ENCODE results near the gene CFAP100. TPM values are rescaled to one million over a fixed set of nuclear protein-coding genes. Genes with fewer than 3 reads are reported as not detected.

CFAP100 gene
- polyA plus RNA-seq, 2 donors = not detected

- H3K9me3 ChIP-seq (ENCODE audit: control insufficient read depth in 2 of 2, insufficient read depth in 1 of 2, low read depth in 1 of 2, low read length in 1 of 2) = peaks cover 0 to 2% of the 10 kb centered on the region in 2 donors
- H3K4me1 ChIP-seq (ENCODE audit: control insufficient read depth in 2 of 2, insufficient read depth in 2 of 2, low read length in 1 of 2) = peaks cover 4 to 10% of the 10 kb centered on the region in 2 donors
- WGBS, 2 donors = 87% methylated on average over 14 of the region's 14 CpGs
- no peaks in the 10 kb centered on the region for H3K36me3 ChIP-seq (ENCODE audit: control insufficient read depth in 2 of 2, insufficient read depth in 2 of 2, low read length in 1 of 2)
- H3K27me3 ChIP-seq (ENCODE audit: control insufficient read depth in 1 of 2, insufficient read depth in 2 of 2, low read length in 2 of 2) = peaks cover 0 to 6% of the 10 kb centered on the region in 2 donors
- H3K4me3 ChIP-seq (ENCODE audit: low read depth in 1 of 2, low read length in 2 of 2) = no peak overlapping the region
- peak overlapping the region; percentile 18 to 61 for H3K27ac ChIP-seq (ENCODE audit: low read depth in 2 of 2, low read length in 1 of 2)
Measured at GRCh38 chr3:126398423-126399350, 4.0 kb downstream of the CFAP100 start.

- peaks cover 0 to 4% of the 10 kb centered on the region in 2 donors for H3K27me3 ChIP-seq (ENCODE audit: control insufficient read depth in 1 of 2, insufficient read depth in 2 of 2, low read length in 2 of 2)
- H3K4me3 ChIP-seq (ENCODE audit: low read depth in 1 of 2, low read length in 2 of 2) = no peak overlapping the region
- 67 to 81% methylated on average over 1 of the region's 1 CpG for WGBS, 2 donors
- H3K4me1 ChIP-seq (ENCODE audit: control insufficient read depth in 2 of 2, insufficient read depth in 2 of 2, low read length in 1 of 2) = peaks cover 4 to 10% of the 10 kb centered on the region in 2 donors
- peak overlapping the region; percentile 18 to 61 for H3K27ac ChIP-seq (ENCODE audit: low read depth in 2 of 2, low read length in 1 of 2)
- H3K9me3 ChIP-seq (ENCODE audit: control insufficient read depth in 2 of 2, insufficient read depth in 1 of 2, low read depth in 1 of 2, low read length in 1 of 2) = peaks cover 0 to 2% of the 10 kb centered on the region in 2 donors
- H3K36me3 ChIP-seq (ENCODE audit: control insufficient read depth in 2 of 2, insufficient read depth in 2 of 2, low read length in 1 of 2) = no peaks in the 10 kb centered on the region
Measured at GRCh38 chr3:126399351-126399735, 4.6 kb downstream of the CFAP100 start.

GRCh38 chr3:126399756-126400155, 5.0 kb downstream of the CFAP100 start:
- peaks cover 0 to 2% of the 10 kb centered on the region in 2 donors for H3K9me3 ChIP-seq (ENCODE audit: control insufficient read depth in 2 of 2, insufficient read depth in 1 of 2, low read depth in 1 of 2, low read length in 1 of 2)
- H3K36me3 ChIP-seq (ENCODE audit: control insufficient read depth in 2 of 2, insufficient read depth in 2 of 2, low read length in 1 of 2) = no peaks in the 10 kb centered on the region
- 92 to 95% methylated on average over 4 of the region's 4 CpGs for WGBS, 2 donors
- peaks cover 4 to 7% of the 10 kb centered on the region in 2 donors for H3K4me1 ChIP-seq (ENCODE audit: control insufficient read depth in 2 of 2, insufficient read depth in 2 of 2, low read length in 1 of 2)
- H3K27me3 ChIP-seq (ENCODE audit: control insufficient read depth in 1 of 2, insufficient read depth in 2 of 2, low read length in 2 of 2) = peaks cover 0 to under 1% of the 10 kb centered on the region in 2 donors
- no peak overlapping the region for H3K27ac ChIP-seq (ENCODE audit: low read depth in 2 of 2, low read length in 1 of 2)
- H3K4me3 ChIP-seq (ENCODE audit: low read depth in 1 of 2, low read length in 2 of 2) = no peak overlapping the region

- Histone ChIP-seq H3K4me1 (ENCODE audit: control insufficient read depth in 2 of 2, insufficient read depth in 2 of 2, low read length in 1 of 2) (peaks cover 0 to 4% of the 10 kb centered on the region in 2 donors), H3K36me3 (ENCODE audit: control insufficient read depth in 2 of 2, insufficient read depth in 2 of 2, low read length in 1 of 2) (no peaks in the 10 kb centered on the region), H3K27ac (ENCODE audit: low read depth in 2 of 2, low read length in 1 of 2) (no peak overlapping the region), H3K27me3 (ENCODE audit: control insufficient read depth in 1 of 2, insufficient read depth in 2 of 2, low read length in 2 of 2) (no peaks in the 10 kb centered on the region), H3K9me3 (ENCODE audit: control insufficient read depth in 2 of 2, insufficient read depth in 1 of 2, low read depth in 1 of 2, low read length in 1 of 2) (peaks cover 0 to 2% of the 10 kb centered on the region in 2 donors), H3K4me3 (ENCODE audit: low read depth in 1 of 2, low read length in 2 of 2) (no peak overlapping the region)
- WGBS, 2 donors = 69 to 73% methylated on average over 8 of the region's 8 CpGs
Measured at GRCh38 chr3:126401611-126402160, 7.0 kb downstream of the CFAP100 start.

- H3K9me3 ChIP-seq (ENCODE audit: control insufficient read depth in 2 of 2, insufficient read depth in 1 of 2, low read depth in 1 of 2, low read length in 1 of 2) = peaks cover 0 to 2% of the 10 kb centered on the region in 2 donors
- peaks cover 0 to 4% of the 10 kb centered on the region in 2 donors for H3K4me1 ChIP-seq (ENCODE audit: control insufficient read depth in 2 of 2, insufficient read depth in 2 of 2, low read length in 1 of 2)
- WGBS, 2 donors = 73 to 79% methylated on average over 6 of the region's 6 CpGs
- H3K4me3 ChIP-seq (ENCODE audit: low read depth in 1 of 2, low read length in 2 of 2) = no peak overlapping the region
- H3K27ac ChIP-seq (ENCODE audit: low read depth in 2 of 2, low read length in 1 of 2) = no peak overlapping the region
- H3K27me3 ChIP-seq (ENCODE audit: control insufficient read depth in 1 of 2, insufficient read depth in 2 of 2, low read length in 2 of 2) = no peaks in the 10 kb centered on the region
- no peaks in the 10 kb centered on the region for H3K36me3 ChIP-seq (ENCODE audit: control insufficient read depth in 2 of 2, insufficient read depth in 2 of 2, low read length in 1 of 2)
Measured at GRCh38 chr3:126402178-126402577, 7.5 kb downstream of the CFAP100 start.

GRCh38 chr3:126402666-126403302, 8.1 kb downstream of the CFAP100 start:
- 82 to 86% methylated on average over 12 of the region's 12 CpGs for WGBS, 2 donors
- H3K36me3 ChIP-seq (ENCODE audit: control insufficient read depth in 2 of 2, insufficient read depth in 2 of 2, low read length in 1 of 2) = no peaks in the 10 kb centered on the region
- H3K27me3 ChIP-seq (ENCODE audit: control insufficient read depth in 1 of 2, insufficient read depth in 2 of 2, low read length in 2 of 2) = no peaks in the 10 kb centered on the region
- H3K4me1 ChIP-seq (ENCODE audit: control insufficient read depth in 2 of 2, insufficient read depth in 2 of 2, low read length in 1 of 2) = peaks cover 0 to 4% of the 10 kb centered on the region in 2 donors
- no peak overlapping the region for H3K4me3 ChIP-seq (ENCODE audit: low read depth in 1 of 2, low read length in 2 of 2)
- no peak overlapping the region for H3K27ac ChIP-seq (ENCODE audit: low read depth in 2 of 2, low read length in 1 of 2)
- H3K9me3 ChIP-seq (ENCODE audit: control insufficient read depth in 2 of 2, insufficient read depth in 1 of 2, low read depth in 1 of 2, low read length in 1 of 2) = peaks cover 0 to 2% of the 10 kb centered on the region in 2 donors

- Histone ChIP-seq H3K9me3 (ENCODE audit: control insufficient read depth in 2 of 2, insufficient read depth in 1 of 2, low read depth in 1 of 2, low read length in 1 of 2) (peaks cover 0 to 2% of the 10 kb centered on the region in 2 donors), H3K4me3 (ENCODE audit: low read depth in 1 of 2, low read length in 2 of 2) (no peak overlapping the region), H3K27ac (ENCODE audit: low read depth in 2 of 2, low read length in 1 of 2) (no peak overlapping the region), H3K36me3 (ENCODE audit: control insufficient read depth in 2 of 2, insufficient read depth in 2 of 2, low read length in 1 of 2) (no peaks in the 10 kb centered on the region), H3K4me1 (ENCODE audit: control insufficient read depth in 2 of 2, insufficient read depth in 2 of 2, low read length in 1 of 2) (no peaks in the 10 kb centered on the region), H3K27me3 (ENCODE audit: control insufficient read depth in 1 of 2, insufficient read depth in 2 of 2, low read length in 2 of 2) (no peaks in the 10 kb centered on the region)
- WGBS, 2 donors = 81 to 83% methylated on average over 15 of the region's 15 CpGs
Measured at GRCh38 chr3:126406389-126407296, 11.9 kb downstream of the CFAP100 start.

GRCh38 chr3:126407412-126408044, 12.8 kb downstream of the CFAP100 start:
- no peak overlapping the region for H3K27ac ChIP-seq (ENCODE audit: low read depth in 2 of 2, low read length in 1 of 2)
- H3K27me3 ChIP-seq (ENCODE audit: control insufficient read depth in 1 of 2, insufficient read depth in 2 of 2, low read length in 2 of 2) = no peaks in the 10 kb centered on the region
- no peaks in the 10 kb centered on the region for H3K4me1 ChIP-seq (ENCODE audit: control insufficient read depth in 2 of 2, insufficient read depth in 2 of 2, low read length in 1 of 2)
- no peak overlapping the region for H3K4me3 ChIP-seq (ENCODE audit: low read depth in 1 of 2, low read length in 2 of 2)
- peaks cover 0 to 2% of the 10 kb centered on the region in 2 donors for H3K9me3 ChIP-seq (ENCODE audit: control insufficient read depth in 2 of 2, insufficient read depth in 1 of 2, low read depth in 1 of 2, low read length in 1 of 2)
- WGBS, 2 donors = 80 to 85% methylated on average over 5 of the region's 5 CpGs
- no peaks in the 10 kb centered on the region for H3K36me3 ChIP-seq (ENCODE audit: control insufficient read depth in 2 of 2, insufficient read depth in 2 of 2, low read length in 1 of 2)
